ENCODE data around the gene TWIST2. TPM values are rescaled to one million over a fixed set of nuclear protein-coding genes. Genes with fewer than 3 reads are reported as not detected.

Gene TWIST2
- total RNA-seq, 1 experiment from 2014 or later: 0.22 TPM

- no peak overlapping the region for H4K5ac ChIP-seq (ENCODE audit: insufficient read length, low read depth, low read length)
- H2BK12ac ChIP-seq (ENCODE audit: insufficient read length, low read depth, low read length): no peak overlapping the region
- Mint-ChIP-seq H3K27ac (no peak overlapping the region), H3K27me3 (ENCODE audit: low read depth) (peaks cover 20% of the 10 kb centered on the region), H3K4me3 (no peak overlapping the region), H3K4me1 (no peaks in the 10 kb centered on the region), H3K9me3 (no peaks in the 10 kb centered on the region), H3K36me3 (ENCODE audit: insufficient read depth in 1 of 3, low read depth in 3 of 3) (no peaks in the 10 kb centered on the region)
- H3K23me2 ChIP-seq (ENCODE audit: insufficient read length, low read depth, low read length, poor library complexity, severe bottlenecking): no peaks in the 10 kb centered on the region
- no peaks in the 10 kb centered on the region for H3K79me2 ChIP-seq (ENCODE audit: insufficient read depth, low read length)
- no peak overlapping the region for H3K14ac ChIP-seq (ENCODE audit: insufficient read depth, low read length)
- no peaks in the 10 kb centered on the region for H3K79me1 ChIP-seq (ENCODE audit: insufficient read depth, low read depth, low read length, poor library complexity, severe bottlenecking)
- H3K4ac ChIP-seq (ENCODE audit: low read depth, low read length): no peak overlapping the region
- H3K4me2 ChIP-seq (ENCODE audit: insufficient read depth, insufficient read length, low read length): no peak overlapping the region
- no peak for DNase-seq
- H2BK15ac ChIP-seq (ENCODE audit: low read depth, low read length): no peak overlapping the region
- no peak for TF ChIP-seq CTCF (conservative IDR thresholded peaks at IDR 0.05)
- H2AK5ac ChIP-seq (ENCODE audit: insufficient read length, low read length): no peak overlapping the region
- no peaks in the 10 kb centered on the region for H3K9me3 ChIP-seq (ENCODE audit: control insufficient read depth, low read depth, low read length)
- no peak overlapping the region for H3K18ac ChIP-seq (ENCODE audit: insufficient read length, low read depth, low read length)
- H2BK120ac ChIP-seq (ENCODE audit: low read depth, low read length, poor library complexity, severe bottlenecking): no peak overlapping the region
- WGBS (ENCODE audit: extremely low coverage, insufficient read length, low lambda C conversion rate): no CpG with 5 or more reads among the region's 8 CpGs
- H3K27ac ChIP-seq (ENCODE audit: insufficient read length, low read depth, low read length): no peak overlapping the region
- H3K27me3 ChIP-seq (ENCODE audit: insufficient read depth, low read length): no peaks in the 10 kb centered on the region
- no peak overlapping the region for H2BK20ac ChIP-seq (ENCODE audit: low read depth, low read length, poor library complexity, severe bottlenecking)
- H3K4me1 ChIP-seq (ENCODE audit: insufficient read depth, low read length): no peaks in the 10 kb centered on the region
- H3T11ph ChIP-seq (ENCODE audit: low read length): no peak overlapping the region
- H4K91ac ChIP-seq (ENCODE audit: insufficient read length, low read depth, low read length): no peak overlapping the region
- H3K56ac ChIP-seq (ENCODE audit: insufficient read length, low read depth, low read length): no peak overlapping the region
- no peaks in the 10 kb centered on the region for H4K20me1 ChIP-seq (ENCODE audit: control insufficient read depth, insufficient read depth, insufficient read length)
- no peak overlapping the region for H2BK5ac ChIP-seq (ENCODE audit: insufficient read length, low read length)
- H4K8ac ChIP-seq (replicated peaks; ENCODE audit: insufficient read length, low read depth, low read length): no peak overlapping the region
- no peak overlapping the region for H3K9ac ChIP-seq (ENCODE audit: extremely low read depth, insufficient read length, low read length)
- H3K23ac ChIP-seq (ENCODE audit: insufficient read length, low read depth, low read length): no peak overlapping the region
- no peak overlapping the region for H2AFZ ChIP-seq (ENCODE audit: low read length)
Observed at GRCh38 chr2:238921259-238921658, 73.4 kb downstream of the TWIST2 start.

Data from H9 (cell line).